ENCODE measurements around the gene MAP2.

The MAP2 gene

DNA sequence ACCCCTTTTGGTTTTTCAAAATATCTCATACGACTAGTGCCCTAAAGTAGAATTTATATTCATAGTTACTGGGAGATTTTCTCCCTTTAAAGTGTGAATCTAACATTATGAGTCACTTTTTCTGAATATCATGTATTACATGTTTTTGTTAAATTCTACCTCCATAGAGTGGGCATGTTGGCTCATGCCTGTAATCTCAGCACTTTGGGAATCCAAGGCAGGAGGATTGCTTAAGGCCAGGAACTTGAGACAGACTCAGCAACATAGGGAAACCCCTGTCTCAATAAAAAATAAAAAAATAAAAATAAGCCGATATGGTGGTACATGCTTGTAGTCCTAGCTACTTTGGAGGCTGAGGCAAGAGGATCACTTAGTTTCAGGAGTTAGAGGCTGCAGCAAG lies 302.5 kb downstream of the MAP2 start:
- no peak for DNase-seq (ENCODE audit: low spot score)

DNA sequence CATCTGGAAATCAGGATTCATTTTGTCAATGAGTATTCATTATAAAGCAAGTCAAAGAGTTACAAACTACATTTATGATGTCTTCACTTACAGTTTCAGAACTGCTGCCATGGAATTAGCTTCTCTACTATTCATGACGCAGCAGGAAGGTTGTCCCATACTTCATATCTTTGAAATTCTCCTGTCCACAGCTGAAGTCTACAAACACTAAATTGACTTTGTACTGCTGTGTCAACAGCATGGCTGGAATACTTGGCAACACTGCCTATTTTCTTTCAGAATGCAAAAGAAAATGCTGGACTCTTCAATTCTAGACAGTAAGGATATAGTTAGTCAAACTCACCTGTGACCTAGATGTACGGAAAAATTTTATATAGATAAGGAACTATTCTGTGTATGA lies 303.2 kb downstream of the MAP2 start:
- DNase-seq (ENCODE audit: low spot score), result no peak

DNA sequence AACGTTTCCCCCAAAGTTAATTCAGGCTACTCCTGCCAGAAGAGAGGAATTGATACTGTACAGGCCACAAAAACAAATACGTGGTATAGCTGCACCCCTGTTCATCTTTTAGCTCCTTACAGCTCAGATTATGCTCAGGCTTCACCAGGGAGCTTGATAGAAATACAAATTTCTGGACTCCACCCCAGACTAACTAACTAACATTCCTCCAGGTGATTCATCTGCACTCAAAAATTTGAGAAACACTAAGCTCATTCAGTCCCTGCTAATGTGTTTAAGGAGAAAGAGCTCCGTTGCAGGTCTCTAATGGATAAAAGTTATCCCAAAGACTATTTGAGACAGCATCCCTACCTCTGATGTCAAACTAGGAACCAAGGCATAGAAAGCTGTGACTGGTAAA lies 311.0 kb downstream of the MAP2 start:
- no peak for DNase-seq (ENCODE audit: low spot score)

DNA sequence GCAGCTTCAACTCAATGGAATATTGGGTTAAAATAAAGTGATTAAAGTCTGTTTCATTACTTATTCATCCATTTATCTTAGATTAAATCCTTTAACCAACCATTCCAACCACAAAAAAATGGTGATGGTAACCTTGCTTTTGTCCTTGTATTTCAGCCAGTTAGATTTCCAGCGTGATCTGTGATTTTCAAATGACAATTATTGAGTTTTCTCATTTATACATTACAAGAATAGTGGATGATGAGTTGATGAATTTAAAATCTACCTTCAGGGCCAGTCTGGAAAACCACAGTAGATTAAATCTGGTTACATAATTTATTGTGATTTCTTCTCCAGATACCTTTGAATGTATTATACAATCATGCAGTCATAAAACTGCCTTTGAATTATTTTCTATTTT lies 318.1 kb downstream of the MAP2 start:
- DNase-seq (ENCODE audit: low spot score), result no peak

DNA sequence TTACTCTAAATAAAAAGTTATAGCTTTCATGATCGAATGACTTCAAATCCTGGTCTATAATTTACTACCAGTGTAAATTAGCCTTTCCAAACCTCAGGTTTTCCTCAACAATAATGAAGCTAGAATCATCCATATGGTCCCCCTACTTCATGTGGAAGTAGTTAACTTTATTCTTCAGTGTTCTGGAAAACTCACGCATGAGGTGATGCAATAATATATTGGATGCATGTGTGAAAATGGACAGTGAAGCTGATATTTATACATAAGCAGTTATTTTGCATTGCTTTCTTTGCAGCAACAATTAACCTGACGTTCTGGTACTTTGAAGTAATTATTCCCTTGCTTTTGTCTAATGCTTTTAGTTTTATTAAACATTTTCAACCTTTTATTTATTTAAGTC lies 329.2 kb downstream of the MAP2 start:
- DNase-seq (ENCODE audit: low spot score), result no peak

DNA sequence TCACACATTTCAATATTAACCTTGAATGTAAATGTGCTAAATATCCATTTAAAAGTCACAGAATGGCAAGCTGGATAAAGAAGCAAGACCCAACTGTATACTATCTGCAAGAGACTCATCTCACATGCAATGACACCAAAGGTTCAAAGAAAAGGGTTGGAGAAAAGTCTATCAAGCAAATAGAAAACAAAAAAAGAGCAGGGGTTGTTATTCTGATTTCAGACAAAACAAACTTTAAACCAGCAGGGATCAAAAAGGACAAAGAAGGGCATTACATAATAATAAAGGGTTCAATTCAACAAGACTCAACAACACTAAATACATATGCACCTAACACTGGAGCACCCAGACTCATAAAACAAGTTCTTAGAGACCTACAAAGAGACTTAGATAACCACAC lies 333.3 kb downstream of the MAP2 start:
- no peak for DNase-seq (ENCODE audit: low spot score)

DNA sequence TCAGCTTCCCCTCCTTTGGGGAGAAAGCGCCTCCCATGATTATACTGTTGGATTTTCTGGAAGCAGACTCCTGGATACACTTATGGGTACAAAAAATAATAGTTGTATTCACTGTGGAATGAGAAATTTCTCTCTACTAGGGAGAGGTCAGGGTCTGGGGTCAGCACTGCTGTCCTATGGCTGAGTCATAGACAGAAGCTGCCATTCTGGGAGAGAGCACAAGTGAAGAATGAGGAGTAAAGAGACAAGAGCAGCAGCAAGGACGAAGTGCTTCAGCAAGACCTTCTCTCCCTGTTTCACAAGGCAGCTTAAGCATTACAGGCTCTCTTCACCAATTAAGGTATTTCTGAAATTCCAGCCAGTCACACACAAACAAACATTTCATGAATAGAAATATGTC lies 337.7 kb downstream of the MAP2 start:
- no peak for DNase-seq (ENCODE audit: low spot score)

DNA sequence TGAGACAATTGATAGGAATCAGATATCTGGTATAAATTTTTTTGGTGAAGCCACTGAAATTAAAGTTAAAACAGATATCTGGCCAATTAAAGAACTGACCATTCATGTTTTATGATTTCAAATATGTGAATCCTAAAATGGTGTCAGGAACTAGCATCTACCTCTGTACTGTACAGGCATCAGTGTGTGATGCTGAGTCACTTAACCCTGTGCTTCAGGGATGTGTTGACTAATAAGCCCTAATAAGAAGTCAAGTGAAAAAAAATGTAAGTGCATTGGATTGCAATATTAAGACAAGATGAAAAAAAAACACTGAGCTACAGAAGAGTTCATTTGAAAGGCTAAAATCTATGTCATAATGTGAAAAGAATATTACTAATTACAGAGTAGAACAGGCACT lies 338.7 kb downstream of the MAP2 start:
- DNase-seq (ENCODE audit: low spot score), result no peak

DNA sequence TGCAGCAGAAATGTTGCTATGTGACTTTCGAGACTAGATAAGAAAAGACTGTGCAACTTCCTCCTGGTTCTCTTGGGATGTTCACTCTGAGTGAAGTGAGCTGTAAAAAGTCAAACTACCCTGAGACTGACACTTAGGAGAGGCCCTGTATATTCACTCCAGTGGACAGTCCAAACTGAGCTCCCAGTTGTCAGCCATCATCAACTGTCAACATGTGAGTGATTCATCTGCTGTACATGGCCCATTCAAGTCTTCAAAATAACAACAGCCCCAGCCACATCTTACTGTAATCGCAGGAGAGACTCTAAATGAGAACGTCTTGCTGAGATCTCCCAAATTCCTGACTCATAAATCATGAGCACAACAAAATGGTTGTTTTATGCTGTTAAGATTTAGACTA lies 339.3 kb downstream of the MAP2 start:
- DNase-seq (ENCODE audit: low spot score), result no peak

DNA sequence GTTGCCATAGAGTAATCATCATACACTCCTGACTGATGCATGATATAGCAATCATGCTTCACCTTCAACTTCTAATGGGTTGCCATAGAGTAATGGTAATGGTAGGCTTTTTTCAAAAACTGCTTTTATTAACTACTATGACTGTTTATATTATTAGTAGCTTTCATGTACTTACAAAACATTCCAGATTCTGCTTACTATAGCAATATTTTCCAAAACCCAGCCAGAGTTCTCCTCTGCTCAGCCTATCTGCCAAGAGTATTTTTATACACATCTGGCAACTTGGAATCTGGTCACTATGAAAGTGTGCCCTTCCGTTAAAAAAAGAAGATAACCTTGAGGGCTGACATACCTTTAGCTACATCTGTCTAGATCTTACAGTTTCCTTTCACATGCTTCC lies 342.8 kb downstream of the MAP2 start:
- no peak for DNase-seq (ENCODE audit: low spot score)

DNA sequence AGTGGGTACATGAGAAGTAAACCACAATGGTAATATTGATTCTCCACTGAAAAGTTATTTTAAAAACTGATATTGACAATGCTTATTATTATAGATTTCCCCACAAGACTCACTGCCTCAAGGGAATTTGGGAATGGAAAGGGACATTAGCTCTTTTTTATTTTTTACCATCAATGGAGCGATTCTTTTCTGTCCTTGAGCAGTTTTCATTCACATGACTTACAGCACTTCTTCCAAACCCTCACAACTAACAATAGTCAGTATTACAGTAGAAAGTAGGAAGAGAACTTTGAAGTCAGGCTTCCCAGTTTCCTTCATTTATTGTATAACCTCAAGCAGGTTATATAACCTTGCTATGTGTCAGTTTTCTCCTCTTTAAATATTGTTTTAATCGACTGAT lies 343.5 kb downstream of the MAP2 start:
- DNase-seq (ENCODE audit: low spot score), result no peak

DNA sequence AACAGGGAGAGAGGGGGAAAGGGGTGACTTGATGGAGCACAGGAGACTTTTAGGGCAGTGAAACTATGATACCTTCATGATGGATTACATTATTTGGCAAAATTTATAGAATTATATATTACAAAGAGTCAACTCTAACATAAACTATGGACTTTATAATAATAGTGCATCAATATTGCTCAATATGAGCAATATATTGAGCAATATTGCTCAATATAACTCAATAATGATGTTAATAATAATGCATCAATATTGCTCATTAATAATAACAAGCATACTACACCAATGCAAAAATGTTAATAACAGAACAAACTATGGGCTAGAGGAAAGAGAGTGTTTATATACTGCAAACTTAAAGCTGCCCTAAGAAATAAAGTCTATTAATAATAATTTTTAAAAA lies 344.7 kb downstream of the MAP2 start:
- DNase-seq (ENCODE audit: low spot score), result no peak

DNA sequence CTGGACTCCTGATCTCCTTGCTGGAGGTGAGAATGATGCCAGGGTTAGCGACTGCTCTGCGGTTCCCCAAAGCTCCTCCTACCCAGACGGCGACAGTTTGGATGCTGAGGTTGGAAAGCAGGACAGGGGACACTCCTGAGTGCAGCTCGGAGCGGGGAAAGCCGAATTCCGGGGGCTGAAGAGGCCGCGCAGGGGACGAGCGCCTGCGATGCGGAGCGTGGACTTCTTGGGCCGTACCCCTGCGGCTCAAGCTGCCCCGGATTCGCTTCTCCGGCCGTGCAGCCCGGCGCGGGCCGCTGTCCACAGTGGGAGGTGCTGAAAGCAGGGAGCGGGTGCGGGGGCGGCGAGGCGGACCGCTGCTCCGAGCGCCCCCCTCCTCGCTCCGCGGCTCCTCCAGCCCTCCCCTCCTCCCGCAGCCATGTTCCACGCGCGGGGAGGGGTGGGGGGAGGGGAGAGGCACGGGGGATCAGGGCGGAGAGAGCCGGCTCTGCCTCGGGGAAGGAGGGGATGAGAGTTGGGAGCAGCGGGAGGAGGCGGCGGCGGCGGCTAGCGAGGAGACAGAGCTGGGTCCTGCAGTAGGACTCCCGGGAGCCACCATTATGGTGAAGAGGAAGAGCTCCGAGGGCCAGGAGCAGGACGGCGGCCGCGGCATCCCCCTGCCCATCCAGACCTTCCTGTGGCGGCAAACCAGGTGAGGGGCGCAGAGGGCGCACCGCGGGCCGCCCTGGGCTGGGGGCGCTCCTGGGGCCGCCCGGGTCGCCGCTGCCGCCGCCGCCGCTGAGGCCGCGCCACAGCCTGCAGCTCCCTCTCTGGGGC lies 347.8 kb downstream of the MAP2 start, which contains the start of gene UNC80:
Gene UNC80, plus strand, starts transcription at position 359 of the 816 bp plus-strand sequence. Its CDS starts 241 bp downstream, at position 600.
- DNase-seq (ENCODE audit: low spot score), result peak; percentile 60

DNA sequence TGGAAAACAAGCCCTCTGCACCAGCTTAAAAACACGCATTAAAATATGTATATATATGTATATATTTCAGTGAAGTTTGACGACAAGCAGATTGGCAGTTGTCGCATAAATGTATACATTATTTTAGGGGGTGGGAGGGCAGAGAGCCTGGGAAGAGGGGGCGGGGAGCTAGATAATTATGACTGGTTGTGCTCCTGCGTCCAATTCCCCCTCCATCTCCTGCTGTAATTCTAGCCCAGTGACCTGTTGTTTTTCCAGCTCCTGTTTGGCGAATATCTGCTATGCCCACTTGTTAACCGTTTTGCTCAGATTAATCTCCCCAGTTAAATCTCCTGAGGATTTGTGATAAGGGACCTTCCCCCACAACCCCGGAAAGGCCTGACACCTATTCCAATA lies 348.4 kb downstream of the MAP2 start:
- no peak for DNase-seq (ENCODE audit: low spot score)

DNA sequence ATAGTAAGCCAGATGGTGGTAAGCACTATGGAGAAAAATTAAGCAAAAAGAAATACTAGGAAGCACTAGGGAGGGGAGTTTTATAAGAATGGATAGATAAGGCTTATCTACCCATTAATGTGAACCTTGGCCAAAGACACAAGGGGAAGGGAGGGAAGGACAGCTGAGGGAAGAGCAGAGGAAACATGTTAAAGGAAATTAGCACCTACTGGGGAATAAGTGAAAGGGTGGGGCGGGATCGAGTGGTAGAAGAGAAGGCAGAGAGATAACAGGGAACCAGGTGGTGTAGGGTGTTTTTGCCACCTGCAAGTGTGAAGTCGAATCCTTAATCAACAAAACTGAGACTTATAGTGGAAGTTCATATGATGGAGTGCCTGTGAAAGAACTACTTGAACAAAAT lies 349.5 kb downstream of the MAP2 start:
- DNase-seq (ENCODE audit: low spot score), result no peak

Data from putamen (tissue), 1 donor.